NCI-H82 treated with DMSO at 0.1 percent for 48 hours (cell line): Measurements from ENCODE around the gene SPAG16.

ENCODE experiments used
- DNase-seq: peaks from one replicate; lab custom pipeline; 2025; ENCODE audit not compliant: unreplicated experiment; lab: John Stamatoyannopoulos, UW

SPAG16 gene

DNA sequence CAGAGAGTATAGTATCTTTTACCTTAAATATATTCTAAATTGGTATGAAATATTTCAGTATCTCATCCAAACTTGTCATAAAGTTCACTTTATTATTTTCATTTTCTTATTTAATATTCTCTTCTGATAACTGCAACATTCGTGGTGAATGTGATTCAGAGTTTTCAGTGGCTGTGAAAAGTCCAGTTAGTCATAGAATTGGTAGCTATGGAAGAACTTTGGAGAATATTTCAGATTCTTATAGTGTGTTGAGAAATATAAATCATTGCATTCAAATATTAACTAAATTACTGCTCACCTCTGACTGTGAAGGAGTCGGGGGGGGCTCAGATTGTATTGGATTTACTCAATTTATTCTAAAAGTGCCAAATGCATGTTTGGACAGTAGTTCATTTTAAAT is 948.0 kb downstream of the SPAG16 start:
- no peak for DNase-seq

DNA sequence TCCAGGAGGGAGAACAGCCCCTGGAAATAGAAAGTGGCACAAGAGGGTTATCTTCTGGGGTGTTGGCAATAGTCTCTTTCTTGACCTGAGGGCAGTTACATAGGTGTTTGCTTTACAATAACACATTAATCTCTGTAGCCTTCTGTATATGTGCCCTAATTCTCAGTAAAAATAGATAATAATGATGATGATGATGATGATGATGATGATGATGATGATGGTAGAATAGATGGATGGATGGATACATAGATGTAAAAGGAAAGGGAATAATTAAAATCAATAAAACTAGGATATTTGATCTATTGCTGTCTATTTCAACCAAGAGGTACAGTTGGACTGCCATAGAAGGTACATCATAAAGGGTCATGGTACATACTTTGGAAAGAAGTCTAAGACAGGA is 948.9 kb downstream of the SPAG16 start:
- DNase-seq, result no peak

DNA sequence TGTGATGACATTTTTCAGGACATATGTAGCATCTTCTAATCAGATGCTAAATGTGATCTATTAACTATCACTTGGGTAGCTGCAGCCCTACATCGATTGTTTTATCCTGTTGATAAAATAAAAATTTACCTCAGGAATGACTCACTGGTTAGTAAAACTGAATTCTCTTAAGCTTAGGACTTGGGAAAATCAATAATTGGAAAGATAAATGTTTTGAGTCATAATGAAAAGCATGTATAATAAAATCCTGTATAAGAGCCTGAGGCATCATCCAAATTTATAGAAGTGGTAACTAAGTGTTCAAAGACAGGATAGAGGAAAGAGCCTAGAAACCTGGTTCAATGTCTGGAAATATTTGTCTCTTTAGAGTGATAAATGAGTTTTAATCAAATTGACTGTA is 958.5 kb downstream of the SPAG16 start:
- no peak for DNase-seq

DNA sequence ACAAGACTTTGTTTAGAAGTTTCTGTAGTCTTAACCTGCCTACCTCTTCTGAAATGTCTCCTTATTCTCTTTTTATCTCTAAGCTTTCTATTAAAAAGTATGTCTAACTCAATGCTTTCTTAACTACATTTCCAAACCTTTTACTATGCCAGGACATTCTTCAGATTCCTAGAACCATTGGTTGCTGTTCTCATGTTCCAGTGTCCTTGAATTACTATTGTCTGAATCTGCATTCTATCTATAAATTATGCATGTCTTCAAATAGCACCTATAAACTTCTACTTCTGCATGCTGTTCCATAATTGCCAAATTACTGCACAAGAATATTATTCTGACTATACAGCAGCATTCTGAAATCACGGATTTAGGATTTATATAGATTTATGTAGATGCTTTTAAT is 960.6 kb downstream of the SPAG16 start:
- no peak for DNase-seq

DNA sequence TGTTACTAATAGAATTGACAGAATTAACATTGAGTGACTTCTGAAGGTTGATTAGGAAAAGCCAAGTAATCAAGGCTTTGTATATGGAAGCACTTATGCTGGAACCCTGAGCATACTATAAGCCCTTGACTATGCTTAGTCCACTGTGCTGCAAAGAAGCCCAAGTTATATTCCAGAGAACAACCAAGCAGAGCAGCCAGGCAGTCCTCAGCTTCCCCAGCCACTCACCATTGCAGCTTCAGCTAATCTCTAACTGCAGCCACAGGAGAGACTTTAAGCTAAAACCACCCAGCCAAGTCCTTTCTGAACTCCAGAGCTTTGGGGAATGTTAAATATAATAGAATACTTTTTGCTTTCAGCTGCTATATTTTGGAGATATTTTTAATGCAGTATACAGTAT is 962.2 kb downstream of the SPAG16 start:
- DNase-seq, result no peak

DNA sequence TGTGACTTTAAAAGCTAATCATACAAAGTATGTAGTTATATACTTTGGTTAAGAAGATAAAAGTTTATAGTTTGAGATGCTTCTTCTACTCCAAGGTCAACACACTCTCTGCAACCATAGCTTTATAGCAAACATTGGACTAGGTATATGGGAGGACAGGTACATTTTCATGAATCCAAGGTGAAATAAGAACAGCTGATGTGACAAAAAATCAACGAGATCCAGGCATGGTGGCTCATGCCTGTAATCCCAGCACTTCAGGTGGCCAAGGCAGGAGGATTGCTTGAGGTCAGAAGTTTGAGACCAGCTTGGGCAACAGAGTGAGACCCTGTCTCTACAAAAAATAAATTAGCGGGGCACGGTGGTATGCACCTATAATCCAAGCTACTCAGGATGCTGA is 963.3 kb downstream of the SPAG16 start:
- no peak for DNase-seq

DNA sequence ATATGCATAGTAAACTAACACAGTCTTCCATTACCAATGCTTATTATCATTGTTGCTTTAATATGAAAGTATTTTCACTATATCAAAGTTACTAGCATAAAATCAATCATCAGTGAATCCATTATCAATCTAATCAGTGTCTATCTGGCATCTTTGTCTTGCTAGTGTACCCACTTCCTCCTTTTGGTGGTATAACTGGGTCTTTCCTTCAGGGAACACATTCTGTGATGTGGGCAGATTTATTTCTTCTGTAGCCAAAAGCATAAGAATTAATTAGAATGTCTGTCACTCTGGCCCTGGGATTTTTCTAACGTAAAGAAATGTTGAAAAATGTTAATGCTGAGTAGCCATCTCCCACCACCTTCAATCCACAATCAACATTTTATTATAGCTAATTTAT is 970.8 kb downstream of the SPAG16 start:
- DNase-seq, result no peak

DNA sequence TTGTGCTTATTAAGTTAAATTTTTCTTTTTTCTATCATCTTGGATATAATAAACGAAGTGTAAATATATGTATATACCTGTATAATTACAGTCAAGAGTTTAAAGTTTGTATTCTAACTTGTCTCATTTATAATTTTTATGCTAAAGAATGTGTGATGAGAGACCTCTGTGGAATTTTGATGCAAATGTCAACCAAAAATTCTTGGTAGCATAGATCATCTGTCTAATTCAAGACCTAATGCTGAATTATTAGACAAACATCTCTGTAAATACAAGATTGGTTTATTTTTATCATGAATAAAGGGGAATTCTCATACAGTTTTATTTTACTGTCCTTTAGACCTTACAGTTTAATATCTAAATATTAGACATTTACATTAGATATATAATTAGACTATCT is 977.4 kb downstream of the SPAG16 start:
- no peak for DNase-seq

DNA sequence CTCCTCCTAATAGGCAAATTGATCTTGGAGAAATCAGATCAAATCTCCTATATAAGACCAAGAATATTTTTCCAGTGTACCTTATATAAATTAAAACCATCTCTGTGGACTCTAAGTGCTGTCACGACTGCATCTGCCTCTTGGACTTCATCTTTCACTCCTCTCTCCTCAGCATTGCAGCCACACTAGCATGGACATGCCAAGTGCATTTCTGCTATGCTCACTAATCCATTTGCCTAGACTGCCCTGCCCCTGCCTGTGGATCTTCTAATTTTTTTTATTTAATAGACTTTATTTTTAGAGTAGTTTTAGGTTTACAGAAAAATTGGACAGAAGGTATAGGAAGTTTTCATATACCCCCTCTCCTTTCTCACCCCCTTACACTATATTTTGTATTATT is 979.9 kb downstream of the SPAG16 start:
- DNase-seq, result no peak

DNA sequence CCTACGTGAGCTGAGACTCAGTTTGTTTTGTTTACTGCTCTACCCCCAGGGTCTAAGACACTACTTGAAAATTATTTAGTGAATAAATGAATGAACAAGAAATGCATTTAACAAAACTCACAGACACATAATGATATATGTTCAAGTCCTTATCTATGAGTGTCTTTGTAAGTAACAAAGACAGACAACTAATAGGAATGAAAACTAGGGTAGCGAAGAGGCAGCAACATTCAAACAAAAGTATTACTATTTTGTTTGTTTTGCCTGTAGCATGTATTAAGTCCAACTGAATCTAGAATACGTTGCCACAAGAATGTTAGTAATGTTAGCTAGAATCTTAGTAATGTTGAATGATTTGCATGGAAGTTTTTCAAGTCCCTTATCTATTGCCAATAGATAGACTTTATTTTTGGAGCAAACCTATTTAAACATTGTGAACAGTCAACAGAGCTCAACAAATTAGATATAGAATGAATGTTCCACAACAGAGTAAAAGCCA is 981.8 kb downstream of the SPAG16 start:
- no peak for DNase-seq

DNA sequence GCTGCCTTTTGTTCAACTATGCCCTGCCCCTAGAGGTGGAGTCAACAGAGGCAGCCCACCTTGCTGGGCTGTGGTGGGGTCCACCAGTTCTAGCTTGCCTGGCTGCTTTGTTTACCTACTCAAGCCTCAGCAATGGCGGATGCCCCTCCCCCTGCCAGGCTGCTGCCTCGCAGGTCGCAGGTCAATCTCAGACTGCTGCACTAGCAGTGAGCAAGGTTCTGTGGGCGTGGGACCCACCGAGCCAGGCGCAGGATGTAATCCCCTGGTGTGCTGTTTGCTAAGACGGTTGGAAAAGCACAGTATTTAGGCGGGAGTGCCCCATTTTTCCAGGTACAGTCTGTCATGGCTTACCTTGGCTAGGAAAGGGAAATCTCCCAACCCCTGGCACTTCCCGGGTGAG is 993.6 kb downstream of the SPAG16 start:
- no peak for DNase-seq

DNA sequence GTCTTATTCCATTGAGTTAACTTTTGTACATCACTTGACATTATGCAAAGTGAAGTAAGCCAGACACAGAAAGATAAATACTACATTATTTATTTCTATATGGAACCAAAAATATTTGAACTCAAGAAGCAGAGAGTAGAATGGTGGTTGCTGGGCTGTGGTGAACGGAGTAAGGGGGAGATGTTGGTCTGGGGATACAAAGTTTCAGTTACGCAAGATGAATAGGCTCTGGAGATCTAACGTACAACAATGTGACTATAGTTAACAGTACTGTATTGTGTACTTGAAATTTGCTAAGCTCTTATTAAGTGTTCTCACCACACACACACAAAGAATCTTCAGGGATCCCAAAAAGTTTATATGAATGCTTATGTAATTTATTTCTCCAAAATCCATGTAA is 1001.7 kb downstream of the SPAG16 start:
- no peak for DNase-seq

DNA sequence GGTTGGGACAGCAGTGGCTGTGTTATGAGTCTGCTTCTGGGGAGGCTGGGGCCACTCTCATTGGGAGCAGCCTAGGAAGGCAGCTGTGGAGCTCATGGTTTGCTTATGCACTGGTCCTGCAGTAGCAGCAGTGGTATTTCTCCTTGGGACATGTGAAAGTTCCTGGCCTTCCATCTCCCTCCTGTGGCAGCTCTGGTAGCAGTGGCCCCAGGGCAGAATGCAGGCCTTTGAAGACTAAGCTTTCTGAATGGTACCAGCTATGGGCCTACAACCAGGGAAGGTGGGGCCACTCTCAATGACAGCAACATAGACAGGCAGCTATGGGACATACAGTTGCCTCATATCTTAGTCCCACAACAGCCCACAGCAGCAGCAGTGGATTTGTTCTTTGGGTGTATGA is 1009.3 kb downstream of the SPAG16 start:
- DNase-seq, result no peak

DNA sequence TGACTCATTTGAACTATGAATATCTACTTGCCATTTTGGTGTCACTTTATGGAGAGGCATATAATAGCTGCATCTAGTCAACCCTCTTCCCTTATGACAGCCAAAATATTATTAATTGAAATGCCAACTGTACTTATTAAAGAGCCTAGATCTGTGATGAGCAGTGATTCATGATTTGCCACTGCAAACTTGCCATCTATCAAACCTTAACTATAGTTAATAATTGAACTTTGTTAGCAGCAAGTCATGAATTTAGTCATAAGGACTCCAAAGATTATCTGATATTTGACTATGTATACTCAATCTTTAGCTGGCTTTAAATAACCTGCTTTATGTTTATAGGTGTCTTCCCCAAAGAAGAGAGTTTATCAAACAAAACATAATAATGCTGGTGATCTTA is 1010.2 kb downstream of the SPAG16 start:
- no peak for DNase-seq

DNA sequence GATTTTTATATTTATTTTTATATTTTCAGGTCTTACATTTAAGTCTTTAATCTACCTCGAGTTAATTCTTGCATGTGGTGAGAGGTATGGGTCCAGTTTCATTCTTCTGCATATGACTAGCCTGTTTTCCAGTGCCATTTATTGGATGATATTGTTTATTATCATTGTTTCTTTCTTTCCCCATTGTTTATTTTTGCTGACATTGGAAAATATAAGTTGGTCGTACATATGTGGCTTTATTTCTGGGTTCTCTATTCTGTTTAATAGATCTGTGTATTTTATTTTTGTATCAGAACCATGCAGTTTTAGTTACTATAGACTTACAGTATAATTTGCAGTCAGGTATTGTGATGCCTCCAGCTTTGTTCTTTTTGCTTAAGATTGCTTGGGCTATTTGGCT is 1013.2 kb downstream of the SPAG16 start:
- no peak for DNase-seq

DNA sequence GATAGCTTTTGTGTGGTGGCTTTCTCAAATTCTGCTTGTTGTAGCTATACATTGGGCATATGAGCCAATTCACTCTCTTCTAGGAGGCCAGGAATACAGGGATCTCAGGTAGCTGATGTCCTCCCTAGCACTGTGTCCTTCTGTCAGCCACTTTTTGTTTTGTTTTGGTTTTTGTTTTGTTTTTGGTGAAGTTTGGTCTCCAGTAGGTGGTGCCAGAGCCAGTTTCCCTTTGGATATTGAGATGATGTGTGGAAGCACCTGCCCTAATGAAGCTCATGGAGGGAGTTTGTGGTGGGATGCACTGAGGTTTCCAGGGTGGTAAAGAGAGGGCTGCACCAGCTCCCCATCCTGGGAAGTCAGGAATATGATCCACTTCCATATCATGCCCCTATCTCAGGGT is 1026.1 kb downstream of the SPAG16 start:
- DNase-seq, result no peak

DNA sequence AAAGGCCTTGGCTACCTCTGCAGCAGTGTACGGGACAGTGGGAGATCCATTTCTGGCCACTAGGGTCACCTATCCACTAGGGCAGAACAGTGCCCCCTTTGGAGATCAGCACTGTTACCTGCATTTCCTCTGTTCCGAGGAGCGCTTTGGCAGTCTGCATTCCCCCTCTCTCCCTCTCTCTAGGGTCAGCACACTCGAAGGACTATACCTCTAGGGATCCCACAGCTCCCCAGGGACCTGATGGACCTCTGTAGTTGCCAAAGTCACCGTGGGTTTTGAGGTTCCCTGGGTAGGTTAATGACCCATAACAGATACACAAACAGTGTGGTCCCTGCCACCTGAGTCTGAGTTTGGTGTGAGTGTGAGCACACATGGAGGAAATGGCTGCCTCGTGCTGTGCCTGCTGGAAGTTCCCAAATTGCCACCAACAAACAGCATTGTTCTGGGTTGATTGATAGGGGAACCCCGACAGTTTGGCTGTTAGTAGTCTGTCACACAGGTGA is 1026.8 kb downstream of the SPAG16 start:
- no peak for DNase-seq

DNA sequence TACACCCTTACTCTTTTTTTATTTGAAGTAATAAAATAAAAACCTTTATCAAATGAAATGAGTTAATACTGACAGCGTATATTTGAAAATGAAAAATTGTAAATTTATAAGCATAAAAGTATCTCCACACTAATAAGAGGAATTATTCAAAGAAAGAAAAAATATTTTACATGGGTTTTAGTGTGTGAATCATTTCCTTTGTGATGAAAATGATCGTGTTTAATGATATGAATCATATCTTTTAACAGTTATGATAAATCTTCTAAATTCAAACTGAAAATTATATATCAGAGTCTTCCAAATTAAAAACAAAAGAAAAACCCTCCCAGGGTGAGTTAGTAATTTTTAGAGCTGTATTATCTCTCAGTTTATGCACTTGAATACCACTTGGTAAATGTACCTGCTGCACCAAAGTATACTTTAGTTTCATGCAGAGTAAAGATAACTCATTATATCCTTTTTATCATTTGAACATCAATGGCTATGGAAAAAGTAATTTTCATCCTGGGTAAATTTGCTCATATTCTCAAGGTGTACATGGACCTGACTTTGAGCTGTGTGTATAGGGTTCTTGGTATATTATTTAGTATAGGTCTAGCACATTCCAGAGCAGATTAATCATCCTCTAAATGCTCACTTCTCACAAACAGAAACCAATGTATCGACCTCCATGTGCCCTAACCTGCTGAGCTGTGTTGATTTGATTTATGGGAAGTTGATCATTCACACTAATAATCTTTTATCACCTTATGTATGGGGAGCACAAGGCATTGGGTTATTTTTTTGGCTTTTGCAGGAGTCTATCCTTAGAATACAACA is 1027.9 kb downstream of the SPAG16 start:
- DNase-seq, result no peak

DNA sequence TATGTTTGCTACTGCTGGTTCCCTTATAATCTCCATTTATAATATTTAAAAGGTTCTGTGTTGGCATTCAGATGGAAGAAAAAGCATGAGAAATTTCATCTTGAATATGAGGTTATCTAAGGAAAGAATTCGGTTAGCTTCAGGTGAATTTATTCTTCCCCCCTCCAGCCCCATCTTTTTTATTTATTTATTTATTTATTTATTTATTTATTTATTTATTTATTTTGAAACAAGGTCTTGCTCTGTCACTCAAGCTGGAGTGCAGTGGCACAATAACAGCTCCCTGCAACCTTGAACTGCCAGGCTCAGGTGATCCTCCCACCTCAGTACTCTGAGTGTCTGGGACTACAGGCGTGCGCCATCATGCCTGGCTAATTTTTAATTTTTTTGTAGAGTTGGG is 1031.1 kb downstream of the SPAG16 start:
- DNase-seq, result no peak

DNA sequence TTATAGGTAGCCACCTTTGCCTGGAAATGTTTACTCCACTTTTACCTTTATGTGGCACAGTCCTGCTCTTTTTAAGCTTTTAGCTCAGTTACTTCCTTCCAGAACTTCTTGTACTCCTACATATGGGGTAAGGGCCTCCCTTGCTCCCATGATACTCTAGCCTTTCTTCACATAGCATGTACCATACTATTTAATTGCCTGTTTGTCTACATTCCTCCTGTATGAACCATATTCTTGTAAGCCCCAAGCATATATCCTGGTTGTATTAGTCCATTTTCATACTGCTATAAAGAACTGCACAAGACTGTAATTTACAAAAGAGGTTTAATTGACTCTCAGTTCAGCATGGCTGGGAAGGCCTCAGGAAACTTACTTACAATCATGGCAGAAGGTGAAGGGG is 1035.9 kb downstream of the SPAG16 start:
- DNase-seq, result no peak

DNA sequence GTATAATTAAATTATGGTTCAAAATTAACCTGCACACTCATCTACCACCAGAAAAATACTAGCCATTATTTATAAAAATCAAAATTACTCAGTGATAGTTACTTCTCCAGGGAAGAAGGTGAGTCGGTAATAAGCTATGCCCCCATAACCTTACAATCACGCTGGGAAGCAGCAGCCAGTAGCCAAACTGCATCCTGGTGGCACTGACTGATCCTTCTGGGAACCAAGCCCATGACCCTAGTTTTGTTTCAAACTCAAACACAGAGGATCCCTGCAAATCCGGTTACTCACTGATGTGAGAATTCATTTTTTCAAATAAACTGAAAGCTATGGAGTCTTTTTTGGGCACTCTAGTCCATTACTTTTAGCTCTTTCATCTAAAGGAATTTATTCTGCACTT is 1038.4 kb downstream of the SPAG16 start:
- no peak for DNase-seq

DNA sequence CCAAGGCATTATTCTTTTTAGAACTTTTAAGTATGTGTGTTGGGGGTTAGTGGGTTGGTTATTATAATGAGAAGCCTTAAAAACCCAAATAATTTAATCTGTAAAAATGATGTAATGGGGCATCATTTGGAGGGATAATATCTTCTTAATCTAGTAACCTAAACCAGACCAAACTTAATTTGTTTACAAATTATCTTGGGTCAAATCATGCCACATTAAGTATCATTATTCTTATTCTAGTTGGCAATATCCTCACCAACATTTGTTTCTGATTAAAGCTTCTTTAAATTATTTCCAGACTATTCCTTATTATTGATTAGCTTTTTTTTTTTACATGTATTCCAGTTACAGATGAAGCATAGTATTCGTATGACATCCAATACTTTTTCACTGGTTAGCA is 1041.1 kb downstream of the SPAG16 start:
- DNase-seq, result no peak

DNA sequence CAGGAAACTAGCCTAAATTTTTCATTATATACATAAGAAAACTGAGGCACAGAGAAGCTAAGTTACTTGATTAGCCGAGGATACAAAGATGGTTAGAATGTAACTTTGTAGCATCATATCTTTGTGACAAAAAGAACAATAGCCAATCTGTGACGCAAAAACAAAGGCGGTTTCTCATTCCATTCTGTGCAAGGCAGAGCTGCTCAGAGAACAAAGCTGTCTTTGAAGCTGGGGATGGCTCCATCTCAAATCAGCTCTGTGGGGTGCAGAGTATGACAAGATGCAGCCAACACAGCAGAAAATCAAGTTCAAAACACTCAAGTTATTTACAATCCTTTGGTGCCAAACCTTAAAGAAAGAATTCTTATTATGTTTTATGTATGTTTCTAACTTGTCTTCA is 1044.7 kb downstream of the SPAG16 start:
- DNase-seq, result no peak
